ENCODE data around the gene UBE3C.
"Not testable (repeated sequence)": the region's sequence is repeated elsewhere in the genome, so short reads cannot be mapped to it uniquely, and the experiment has no call there.

Gene UBE3C

GRCh38 chr7:157132796-157133195 is 5.9 kb upstream of the UBE3C start:
- no peak for DNase-seq

GRCh38 chr7:157133304-157133703 is 5.4 kb upstream of the UBE3C start:
- DNase-seq: no peak

- DNase-seq: no peak
These were observed 2.4 kb upstream of the UBE3C start for GRCh38 chr7:157136372-157136771.

GRCh38 chr7:157138101-157138423 is 664 bp upstream of the UBE3C start:
- DNase-seq: no peak

- no peak for DNase-seq
These were observed 534 bp downstream of the UBE3C start for GRCh38 chr7:157139111-157139809.

DNA sequence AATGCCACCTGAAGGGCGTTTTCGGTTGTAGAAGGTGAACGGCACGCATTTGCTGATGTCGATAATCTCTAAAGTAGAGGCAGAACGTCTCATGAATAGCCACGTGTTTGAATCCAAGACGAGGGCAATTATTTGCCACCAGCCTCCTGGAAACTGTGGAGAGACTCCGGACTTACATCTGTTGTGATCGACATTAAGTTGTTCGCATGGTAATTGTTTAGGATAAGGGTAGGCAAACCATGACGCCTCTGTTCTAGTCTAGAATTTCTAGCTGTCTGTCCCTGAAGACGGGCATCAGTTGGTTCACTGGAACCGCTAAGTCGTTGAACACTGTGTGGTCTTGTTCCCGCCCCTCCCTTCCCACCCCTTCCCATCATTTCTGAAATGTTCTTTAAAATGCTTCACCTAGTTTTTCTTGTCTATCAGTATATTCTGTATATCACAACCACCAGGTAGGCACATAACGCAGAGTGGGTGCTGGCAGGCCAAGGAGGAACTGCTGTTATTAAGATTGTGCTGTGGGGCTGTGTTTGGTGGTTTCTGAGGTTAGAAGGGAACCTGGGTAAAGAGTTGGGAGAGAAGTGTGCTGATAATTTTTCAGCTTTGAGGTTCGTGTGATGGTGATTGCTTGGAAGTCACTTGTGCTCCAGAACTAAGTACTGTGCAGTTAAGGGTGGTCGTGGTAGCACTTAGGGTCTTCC is 1.2 kb downstream of the UBE3C start:
- no peak for DNase-seq

DNA sequence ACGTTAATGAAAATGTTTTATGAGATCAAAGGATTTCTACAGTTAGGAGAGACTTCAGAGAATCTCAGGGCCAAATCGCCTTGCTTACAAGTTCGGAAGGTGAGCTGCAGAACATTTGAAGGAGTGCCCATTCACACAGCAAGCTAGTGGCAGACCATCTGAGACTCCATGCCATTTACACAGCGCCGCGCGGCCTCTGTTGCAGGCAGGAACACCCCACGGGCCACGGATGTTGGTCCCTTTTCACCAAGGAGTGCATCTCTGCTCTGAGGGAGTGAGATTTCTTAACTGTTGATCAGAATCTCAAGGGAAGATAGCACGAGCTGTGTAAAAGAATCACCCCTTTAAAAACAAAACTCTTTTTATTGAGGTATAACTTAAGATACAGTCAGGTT is 1.8 kb downstream of the UBE3C start:
- DNase-seq: no peak

DNA sequence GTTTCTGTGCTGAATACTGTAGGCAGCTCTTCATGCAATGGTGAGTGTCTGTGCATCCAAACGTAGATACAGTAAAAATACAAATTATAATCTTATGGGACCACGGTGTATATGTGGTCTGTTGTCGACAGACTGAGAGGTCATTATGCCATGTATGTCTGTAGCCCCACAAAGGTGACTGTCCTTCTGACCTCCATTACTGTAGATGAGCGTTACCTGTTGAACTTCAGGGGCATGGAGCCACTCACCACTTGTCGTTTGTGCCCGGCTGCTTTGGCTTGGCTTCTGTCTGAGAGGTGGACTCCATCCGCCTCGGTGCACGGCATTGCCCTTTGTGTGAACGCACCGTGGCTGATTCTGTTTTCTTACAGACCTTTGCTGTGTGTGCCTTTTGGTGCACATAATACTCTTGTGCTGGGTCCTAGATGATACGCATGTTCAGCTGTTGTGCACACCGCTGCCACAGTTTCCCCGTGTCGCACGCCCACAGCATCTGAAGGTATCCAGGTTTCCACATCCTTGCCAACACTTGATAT is 2.9 kb downstream of the UBE3C start:
- no peak for DNase-seq

- DNase-seq: no peak
These were observed 5.1 kb downstream of the UBE3C start for GRCh38 chr7:157143788-157144187.

DNA sequence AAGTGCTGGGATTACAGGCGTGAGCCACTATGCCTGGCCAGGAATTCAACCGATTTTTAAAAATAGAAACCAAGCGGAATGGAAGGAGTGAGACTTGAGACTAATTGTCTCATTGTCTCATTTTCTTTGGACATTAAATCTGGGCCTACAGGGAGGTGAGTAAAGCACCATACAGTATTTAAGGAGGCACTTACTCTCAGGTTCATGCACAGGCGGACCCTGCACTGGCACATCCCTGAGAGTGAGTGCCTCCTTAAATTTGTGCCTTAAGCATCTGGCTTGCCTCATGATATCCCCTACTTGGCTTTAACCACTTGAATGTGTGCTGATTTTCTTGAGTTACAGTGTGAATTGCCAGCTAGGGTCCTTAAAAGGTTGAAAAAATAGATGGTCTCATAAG is 10.6 kb downstream of the UBE3C start:
- DNase-seq: no peak

DNA sequence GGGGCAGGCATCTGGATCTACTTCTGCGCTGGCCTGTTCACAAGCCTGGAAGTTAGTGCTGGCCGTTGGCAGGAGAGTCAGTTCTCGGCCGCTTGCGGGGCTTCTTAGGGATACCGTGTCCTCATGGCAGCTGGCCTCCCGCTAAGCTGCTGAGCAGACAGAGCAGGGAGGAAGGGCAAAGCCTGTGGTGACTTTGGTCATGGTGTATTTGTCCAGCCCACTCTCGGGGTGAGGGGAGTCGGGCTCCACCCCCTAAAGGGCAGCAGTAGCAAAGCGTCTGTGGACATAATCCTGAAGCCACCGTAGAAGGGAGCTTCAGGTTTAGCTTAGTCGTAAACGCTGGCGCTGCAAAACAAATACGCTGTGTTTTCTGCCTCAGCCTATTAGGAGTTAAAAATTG is 12.2 kb downstream of the UBE3C start:
- DNase-seq: no peak

DNA sequence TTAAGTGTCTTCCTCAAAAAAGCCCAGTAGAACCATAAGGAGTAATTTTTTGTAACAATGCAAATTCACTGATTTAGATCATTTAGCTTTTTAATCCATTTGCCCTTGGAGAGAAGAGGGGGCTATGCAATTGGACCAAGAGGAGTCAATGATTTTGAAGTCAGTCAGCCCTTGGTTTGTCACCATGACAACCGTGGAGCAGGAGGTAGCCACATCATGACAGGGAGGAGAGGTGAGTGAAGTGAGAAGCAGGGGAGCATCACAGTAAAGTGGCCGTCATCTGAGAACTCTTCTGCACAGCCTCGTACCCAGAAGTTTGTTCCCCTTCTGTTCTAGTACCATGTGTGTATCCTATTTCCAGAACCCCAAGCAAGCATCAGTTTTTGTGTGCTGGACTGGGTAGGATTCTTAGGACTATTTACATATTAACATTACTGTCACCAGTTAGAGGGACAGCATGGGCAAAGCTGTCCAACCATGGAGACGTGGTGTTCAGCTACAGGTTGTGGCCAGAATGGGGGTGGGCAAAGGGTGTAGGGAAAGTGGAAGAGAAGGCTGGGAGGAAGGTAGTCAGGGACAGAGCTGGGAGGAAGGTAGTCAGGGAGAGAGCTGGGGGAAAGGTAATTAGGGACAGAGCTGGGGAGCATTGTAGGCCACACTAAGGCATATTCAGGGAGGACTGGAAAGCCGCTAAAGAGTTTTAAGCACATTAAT is 13.1 kb downstream of the UBE3C start:
- DNase-seq: no peak

DNA sequence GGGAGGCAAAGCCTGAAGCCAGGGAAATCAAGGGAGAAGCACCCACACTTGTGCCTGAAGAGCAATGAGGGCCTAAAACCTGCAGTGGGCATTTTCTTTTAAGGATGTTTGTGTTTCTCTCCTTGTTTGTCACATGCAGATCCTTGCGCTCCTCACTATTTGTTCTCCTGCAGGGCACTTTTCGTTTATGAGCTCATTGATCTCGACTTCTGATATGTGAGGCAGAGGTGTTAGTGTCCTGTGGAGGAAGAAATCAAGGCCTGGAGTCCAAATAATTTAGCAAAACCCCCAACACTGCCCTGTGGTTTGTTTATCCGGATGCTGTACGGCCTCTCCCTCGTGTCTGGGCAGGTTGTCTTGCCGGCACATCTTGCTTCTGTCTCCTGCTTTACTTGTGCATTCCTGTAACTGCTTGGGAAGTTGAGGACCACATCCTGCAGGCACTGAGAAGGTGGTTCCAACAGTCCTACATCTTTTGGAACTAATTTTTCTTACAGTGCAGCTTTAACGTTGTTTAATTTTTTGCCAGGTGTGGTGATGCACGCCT is 13.7 kb downstream of the UBE3C start:
- no peak for DNase-seq

GRCh38 chr7:157153260-157153659 is 14.5 kb downstream of the UBE3C start:
- DNase-seq: no peak

DNA sequence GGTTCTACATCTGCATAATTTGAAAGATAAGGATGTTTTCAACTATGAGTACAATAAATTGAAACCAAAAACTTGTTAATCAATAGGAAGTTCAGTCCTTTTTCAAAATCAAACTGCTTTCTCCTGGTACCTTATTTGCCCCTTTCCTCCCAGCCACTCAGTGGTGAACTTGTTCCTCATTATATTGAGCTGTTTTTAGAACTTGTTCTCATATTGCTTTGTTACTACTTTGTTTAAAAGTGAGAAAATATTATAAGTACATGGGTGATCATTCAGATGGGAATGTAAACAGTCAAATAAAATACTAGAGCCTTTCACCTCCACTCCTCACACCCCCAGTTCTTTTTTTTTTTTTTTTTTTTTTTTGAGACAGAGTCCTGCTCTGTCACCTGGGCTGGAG is 17.2 kb downstream of the UBE3C start:
- no peak for DNase-seq

DNA sequence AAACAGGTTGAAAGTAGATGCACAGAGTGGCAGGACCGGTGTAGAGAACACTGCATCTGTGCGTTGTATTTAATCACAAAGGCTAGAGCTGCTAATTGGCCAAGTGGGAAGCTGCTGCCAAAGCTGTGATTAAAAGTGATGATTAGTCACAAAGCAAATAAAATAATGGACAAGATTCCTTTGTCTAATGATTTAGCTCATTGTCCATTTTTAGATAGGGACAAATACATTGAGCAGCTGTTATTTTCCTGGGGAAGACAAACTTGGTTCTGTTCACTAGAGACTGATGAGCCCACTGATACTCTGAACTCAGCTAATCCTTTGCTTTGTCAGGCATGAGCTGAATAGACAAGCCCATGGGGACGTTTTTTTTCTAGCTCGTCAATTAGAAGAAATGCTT is 19.7 kb downstream of the UBE3C start:
- no peak for DNase-seq

- DNase-seq: not testable (repeated sequence)
These were observed 20.8 kb downstream of the UBE3C start for GRCh38 chr7:157159537-157159936.

DNA sequence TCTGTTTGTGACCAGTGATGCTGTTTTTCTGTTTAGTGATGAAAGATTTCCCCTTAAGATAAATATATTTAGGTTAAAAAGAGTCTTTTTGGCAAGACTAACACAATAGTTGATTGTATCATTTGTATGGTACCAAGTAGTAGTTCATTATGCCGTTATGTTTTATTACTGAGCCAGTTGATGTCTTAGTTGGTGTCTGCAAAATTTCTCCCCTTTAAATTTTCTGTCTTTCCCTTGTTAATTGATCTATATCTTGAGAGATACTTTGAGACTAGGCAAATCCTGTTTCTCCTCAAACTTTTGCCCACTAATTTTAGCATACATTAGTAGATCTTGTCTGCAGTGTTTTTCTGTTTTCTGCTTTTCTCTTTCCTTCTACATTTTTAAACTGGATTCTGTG is 21.7 kb downstream of the UBE3C start:
- DNase-seq: no peak

GRCh38 chr7:157165987-157166386 is 27.3 kb downstream of the UBE3C start:
- DNase-seq: no peak

DNA sequence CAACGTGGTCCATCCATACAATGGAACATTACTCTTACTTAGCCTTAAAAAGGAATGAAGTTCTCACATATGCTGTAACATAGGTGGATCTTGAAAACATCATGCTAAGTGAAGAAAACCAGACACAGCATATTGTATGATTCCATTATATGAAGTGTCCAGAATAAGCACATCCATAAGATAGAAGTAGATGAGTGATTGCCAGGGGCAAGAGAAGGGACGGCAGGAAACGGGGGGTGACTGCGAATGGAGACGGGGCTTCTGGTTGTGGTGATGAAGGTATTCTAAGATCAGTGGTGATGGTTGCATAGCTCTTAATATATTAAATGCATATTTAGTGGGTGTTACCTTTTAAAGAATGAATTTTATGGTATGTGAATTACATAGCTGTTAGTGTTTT is 29.8 kb downstream of the UBE3C start:
- no peak for DNase-seq

- DNase-seq: no peak
These were observed 38.0 kb downstream of the UBE3C start for GRCh38 chr7:157176771-157177170.

DNA sequence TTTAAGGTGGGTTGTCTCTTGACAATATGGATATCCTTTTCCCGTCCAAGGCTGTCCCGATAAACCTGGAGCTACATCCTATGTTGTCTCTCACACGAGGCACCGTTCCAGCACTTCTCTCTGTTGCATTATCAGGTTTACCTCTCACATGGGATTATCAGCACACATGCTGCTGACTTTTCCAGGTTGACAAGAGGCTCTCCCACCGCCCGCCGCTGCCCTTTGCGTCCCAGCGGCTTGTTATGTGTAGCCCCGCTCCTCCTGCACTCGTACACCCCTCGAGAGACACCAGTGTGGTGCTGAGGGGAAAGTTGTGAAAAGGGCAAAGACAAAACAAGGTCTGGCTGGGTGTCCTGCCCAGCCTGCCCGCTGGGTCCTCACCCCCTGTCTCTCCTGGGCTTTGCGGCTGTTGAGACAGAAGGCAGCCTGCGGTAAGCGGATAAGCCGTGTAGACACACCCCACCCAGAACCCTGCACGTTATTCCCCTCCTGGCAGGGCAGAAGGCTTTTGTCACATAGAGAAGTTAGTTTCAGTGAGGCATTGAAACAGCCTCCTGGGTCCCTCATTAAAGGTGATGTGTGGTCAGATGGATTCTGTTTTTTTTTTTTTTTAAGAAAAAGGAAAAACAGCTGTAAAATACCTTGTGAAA is 38.7 kb downstream of the UBE3C start:
- no peak for DNase-seq

DNA sequence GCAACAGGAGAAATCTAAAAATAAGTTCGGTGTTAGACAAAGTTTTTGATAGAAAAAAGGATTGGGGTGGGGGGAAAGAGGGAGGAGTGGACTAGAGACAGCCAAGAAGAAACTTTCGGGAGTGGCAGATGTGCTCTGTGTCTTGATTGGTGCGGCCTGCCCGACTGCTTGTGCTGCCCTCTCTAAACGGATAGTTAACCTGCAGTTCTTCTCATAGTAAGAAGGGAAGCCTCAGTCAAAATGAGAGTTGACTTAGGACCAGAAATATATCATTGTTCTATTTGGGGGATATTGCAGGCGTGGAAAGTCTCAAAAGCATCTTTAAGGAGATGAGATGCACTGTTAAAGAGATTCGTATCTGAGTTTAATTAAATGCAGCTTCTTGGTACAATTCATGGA is 39.3 kb downstream of the UBE3C start:
- DNase-seq: no peak

Measured in DMS79 (cell line).